CD4-positive, alpha-beta T cell treated with Interleukin-12 subunit alpha and Interleukin-12 subunit beta, for 1 hour (primary cell): ENCODE results near the gene EBLN2.

Experiments
- DNase-seq: peaks from one replicate; pipeline ENCODE4 v3.0.0-alpha.2; 2020

The EBLN2 gene

GRCh38 chr3:73061416-73061815 lies at the start of gene EBLN2:
TSS of gene EBLN2 (plus strand) at chr3:73061659. CDS start at chr3:73062082, 423 bp downstream.
- no peak for DNase-seq

DNA sequence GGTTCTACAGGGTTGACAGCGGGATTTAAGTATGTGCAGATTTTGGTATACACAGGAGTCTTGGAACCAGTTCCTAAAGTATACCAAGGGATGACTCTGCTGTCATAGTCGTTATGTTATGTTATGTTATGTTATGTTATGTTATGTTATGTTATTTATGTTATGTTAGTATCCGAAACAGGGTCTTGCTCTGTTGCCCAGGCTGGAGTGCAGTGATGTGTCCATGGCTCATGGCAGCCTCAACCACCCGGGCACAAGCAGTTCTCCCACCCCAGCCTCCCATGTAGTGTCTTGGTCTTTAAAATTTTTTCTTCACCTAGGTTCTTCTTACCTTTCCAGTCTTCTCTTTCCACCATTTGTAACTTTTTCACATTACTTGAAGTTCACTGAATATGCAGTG lies 43.2 kb upstream of the EBLN2 start:
- no peak for DNase-seq

DNA sequence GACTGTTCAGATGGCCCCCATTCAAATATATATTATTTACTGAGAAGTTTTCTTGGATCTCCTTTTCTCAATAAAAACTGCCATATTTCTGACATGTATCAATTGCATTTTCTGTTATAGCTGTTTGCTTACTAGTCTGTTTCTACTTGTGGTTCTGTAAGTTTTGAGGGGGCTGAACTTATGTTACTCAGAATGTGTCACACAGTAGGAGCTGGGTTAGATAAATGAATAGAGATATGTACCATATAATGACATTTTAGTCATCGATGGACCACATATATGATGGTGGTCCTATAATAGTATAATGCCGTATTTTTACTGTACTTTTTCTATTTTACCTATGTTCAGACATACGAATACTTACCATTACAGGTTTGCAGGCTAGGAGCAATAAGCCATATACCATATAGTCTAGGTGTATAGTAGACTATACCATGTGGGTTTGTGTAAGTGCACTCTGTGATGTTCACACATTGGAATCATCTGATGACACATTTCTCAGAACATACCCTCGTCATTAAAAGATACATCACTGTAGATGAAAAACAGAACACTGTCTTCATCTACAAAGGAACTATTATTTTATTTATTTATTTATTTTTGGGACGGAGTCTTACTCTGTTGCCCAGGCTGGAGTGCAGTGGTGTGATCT lies 42.5 kb upstream of the EBLN2 start:
- no peak for DNase-seq

- DNase-seq: no peak
Observed at GRCh38 chr3:73021301-73021835, 40.1 kb upstream of the EBLN2 start.

DNA sequence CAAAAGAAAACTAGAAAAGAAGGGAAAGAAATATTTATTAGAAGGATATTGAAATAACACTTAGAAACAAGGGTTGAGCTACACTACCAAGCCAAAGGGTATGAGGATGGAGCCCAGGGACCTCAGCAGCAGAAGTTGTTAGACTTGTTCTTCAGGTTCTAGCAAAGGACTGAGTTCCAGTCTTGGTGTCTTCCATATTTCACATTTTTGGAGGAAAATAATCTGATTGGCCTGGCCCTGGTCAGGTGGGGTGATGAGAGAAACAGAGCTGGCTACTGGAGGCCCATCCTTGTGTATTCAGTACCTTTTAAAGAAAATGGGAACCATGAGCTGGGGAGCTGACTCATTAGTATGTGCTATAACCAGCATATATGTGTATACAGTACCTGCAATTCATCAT lies 36.6 kb upstream of the EBLN2 start:
- DNase-seq: no peak

DNA sequence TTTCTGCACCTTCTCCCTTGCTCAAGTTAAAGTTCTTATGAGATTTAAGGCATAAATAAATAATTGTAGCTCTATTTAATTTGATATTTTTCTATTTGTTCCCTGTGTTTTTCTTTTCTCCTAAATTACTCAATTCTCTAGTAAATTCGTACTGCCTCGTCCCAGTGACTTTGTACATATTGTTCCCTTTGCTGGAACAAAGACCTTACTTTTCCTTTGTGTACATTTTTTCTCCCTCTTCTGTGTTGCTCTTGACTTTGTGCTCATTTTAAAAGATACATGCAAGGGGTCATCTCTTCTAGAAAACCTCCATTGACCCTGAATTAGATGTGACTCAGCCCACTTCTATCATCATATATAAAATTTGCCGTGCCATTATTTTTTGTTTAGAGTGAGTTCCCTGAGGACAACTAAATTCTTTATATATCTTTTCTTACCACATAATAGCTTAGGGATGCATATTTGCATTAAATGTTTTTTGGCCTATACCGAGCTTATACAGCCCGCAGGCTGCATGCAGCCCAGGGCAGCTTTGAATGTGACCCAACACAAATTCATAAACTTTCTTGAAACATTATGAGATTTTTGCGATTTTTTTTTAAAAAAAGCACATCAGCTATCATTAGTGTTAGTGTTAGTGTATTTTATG lies 35.2 kb upstream of the EBLN2 start:
- DNase-seq: no peak

GRCh38 chr3:73026760-73027113 lies 34.7 kb upstream of the EBLN2 start:
- DNase-seq: no peak

DNA sequence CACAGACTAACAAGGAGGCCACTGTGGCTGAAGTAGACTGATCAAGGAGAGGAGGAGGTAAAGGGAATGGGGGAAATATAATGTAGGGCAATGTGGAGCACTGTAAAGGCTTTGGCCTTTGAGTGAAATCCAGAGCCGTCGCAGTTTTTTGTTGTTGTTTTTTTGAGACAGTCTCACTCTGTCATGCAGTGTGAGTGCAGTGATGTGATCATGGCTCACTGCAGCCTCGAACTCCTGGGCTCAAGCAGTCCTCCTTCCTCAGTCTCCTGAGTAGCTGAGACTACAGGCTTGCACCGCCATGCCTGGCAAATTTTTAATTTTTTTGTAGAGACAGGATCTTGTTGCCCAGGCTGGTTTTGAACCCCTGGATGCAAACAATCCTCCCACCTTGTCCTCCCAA lies 32.7 kb upstream of the EBLN2 start:
- no peak for DNase-seq

- peak; percentile 17 for DNase-seq
Observed at GRCh38 chr3:73029321-73029796, 32.1 kb upstream of the EBLN2 start.

DNA sequence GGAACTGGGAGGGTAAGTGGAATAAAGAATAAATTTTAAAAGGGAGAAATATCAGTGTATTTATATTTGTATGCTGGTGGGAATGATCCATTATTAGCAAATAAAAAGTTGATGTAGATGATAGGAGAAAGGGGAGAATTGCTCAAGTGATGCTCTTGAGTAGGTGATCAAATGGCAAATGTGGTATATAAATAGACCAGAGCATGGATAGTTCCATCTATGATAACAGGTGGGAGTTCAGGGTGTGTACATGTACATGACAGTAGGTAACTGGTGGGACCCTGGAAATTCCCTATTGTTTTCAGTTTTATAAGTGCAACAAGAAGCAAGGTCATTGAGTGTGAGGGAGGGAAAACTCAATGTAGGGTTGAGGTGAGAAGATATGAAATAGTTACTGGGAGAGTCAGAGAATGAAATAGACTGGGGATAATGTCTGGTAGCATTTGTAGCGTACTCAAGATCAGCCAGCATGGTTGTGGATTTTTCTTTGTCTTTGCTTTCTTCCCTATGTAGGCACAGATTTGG lies 31.3 kb upstream of the EBLN2 start:
- no peak for DNase-seq

GRCh38 chr3:73031573-73032103 lies 29.8 kb upstream of the EBLN2 start:
- no peak for DNase-seq

DNA sequence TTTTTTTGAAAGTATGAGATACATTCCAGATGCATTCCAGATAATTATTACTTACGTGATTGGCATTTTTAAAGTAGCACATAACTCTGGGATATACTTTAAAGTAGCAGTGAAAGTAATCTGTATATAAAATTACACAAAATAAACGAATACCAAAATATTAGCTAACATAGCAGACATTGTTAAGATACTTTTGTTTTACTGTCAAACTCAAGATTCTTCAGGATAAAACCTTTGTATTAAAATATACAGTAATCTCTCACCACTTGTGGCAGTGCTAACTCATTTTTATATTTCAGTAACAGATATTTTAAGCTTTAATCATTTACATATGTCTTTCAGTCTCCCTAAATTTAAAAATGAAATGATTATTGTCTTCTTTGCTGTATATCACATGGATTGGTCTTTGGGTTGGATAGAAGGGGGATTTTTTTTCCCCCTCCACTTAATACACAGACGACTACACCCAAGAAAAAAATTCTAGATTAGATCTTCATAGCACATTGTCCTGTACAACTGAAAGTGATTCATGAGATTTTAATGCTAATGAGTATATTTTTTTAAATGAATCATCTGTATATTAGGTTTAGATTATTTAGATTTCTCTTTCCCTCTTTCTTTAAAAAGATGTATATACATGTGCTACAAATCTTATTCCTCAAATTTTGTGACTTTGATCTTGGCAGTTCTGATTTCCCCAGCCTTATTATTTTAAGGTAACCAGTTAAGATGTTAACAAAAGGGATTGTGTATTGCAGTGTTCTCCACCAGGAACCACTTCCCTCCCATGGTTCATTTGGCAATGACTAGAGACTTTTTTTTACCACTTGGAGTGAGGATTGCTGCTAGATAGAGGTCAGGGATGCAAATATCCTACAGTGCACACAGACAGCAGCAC lies 24.5 kb upstream of the EBLN2 start:
- no peak for DNase-seq

DNA sequence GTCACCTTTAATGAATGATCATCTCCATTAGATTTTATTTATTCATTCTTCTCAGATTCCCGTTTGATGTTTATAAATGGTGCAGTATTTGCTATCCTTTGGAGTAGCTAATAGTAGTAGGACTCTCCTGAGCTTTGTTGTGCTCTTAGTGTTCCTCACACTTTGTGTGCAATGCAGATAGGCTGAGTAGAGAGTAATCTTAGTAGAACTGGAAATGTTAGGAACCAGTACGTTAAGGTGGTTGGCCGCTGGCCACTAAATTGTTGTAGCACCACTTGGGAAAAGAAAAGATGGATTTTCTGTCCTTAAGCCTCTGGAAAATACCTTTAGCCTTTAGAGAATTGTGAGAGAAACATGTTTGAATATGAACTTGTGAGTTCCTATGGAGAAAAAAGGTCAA lies 19.9 kb upstream of the EBLN2 start:
- DNase-seq: no peak

DNA sequence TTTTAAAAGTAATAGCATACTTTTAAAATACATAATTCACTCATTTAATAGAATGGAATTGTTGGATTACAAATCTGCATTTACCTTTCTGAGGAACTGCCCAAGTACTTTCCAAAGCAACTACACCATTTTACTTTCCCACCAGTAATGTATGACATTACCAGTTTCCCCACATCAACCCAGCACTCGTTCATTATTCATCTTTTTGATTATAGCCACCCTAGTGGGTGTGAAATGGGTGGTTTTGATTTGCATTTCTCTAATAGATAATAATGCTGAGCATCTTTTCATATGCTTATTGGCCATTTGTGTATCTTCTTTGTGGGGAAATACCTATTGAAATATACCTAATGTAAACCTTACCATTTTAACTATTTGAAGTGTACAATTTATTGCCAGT lies 18.0 kb upstream of the EBLN2 start:
- DNase-seq: no peak

GRCh38 chr3:73045391-73045790 lies 16.1 kb upstream of the EBLN2 start:
- DNase-seq: no peak

- no peak for DNase-seq
Observed at GRCh38 chr3:73046195-73046594, 15.3 kb upstream of the EBLN2 start.

- DNase-seq: no peak
Observed at GRCh38 chr3:73049319-73049718, 12.1 kb upstream of the EBLN2 start.

GRCh38 chr3:73052857-73053256 lies 8.6 kb upstream of the EBLN2 start:
- DNase-seq: no peak

DNA sequence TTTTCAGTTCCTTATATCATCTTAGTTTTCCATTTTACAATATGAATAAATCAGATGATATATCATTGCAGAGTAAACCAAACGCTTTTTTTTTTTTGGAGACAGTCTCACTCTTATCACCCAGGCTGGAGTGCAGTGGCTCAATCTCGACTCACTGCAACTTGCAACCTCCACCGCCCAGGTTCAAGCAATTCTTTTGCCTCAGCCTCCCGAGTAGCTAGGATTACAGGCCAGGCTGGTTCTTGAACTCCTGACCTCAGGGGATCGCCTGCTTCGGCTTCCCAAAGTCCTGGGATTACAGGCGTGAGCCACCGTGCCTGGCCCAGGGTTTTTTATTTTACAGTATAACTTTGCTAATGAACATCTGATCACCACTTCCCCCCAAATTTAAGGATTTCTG lies 5.9 kb upstream of the EBLN2 start:
- DNase-seq: no peak

- DNase-seq: peak; percentile 35
Observed at GRCh38 chr3:73056014-73056844, 5.2 kb upstream of the EBLN2 start.

GRCh38 chr3:73056845-73057150 lies 4.7 kb upstream of the EBLN2 start:
- no peak for DNase-seq

- no peak for DNase-seq
Observed at GRCh38 chr3:73060302-73060723, 1.1 kb upstream of the EBLN2 start.
